Measurements from ENCODE around the gene DLGAP1.

The DLGAP1 gene

GRCh38 chr18:3631887-3632286 lies 823.2 kb downstream of the DLGAP1 start:
- TF ChIP-seq MAX (IDR thresholded peaks at IDR 0.05; ENCODE audit: low read depth, low read length), result no peak
- no peak for TF ChIP-seq POLR2A (IDR thresholded peaks at IDR 0.05; ENCODE audit: extremely low read depth, insufficient read length)
- TF ChIP-seq CTCF (IDR thresholded peaks at IDR 0.05; ENCODE audit: low read depth, low read length), result no peak
- TF ChIP-seq MYC (IDR thresholded peaks at IDR 0.05; ENCODE audit: low read depth, low read length), result no peak

GRCh38 chr18:3626929-3627458 lies 828.1 kb downstream of the DLGAP1 start:
- no peak overlapping the region for H3K4me3 ChIP-seq (ENCODE audit: low read depth, low read length)
- no peak for DNase-seq (ENCODE audit: low read depth)
- no peak for TF ChIP-seq POLR2A (IDR thresholded peaks at IDR 0.05; ENCODE audit: extremely low read depth, insufficient read length)
- no peak for TF ChIP-seq MAX (IDR thresholded peaks at IDR 0.05; ENCODE audit: low read depth, low read length)
- TF ChIP-seq CTCF (IDR thresholded peaks at IDR 0.05; ENCODE audit: low read depth, low read length), result no peak
- TF ChIP-seq MYC (IDR thresholded peaks at IDR 0.05; ENCODE audit: low read depth, low read length), result no peak

More at GRCh38 chr18:3631887-3632286, 823.2 kb downstream of the DLGAP1 start:
- DNase-seq (ENCODE audit: low read depth), result no peak
- no peak overlapping the region for H3K4me3 ChIP-seq (ENCODE audit: low read depth, low read length)

GRCh38 chr18:3625742-3626091 lies 829.4 kb downstream of the DLGAP1 start:
- TF ChIP-seq MYC (IDR thresholded peaks at IDR 0.05; ENCODE audit: low read depth, low read length), result no peak
- TF ChIP-seq CTCF (IDR thresholded peaks at IDR 0.05; ENCODE audit: low read depth, low read length), result no peak
- no peak for TF ChIP-seq POLR2A (IDR thresholded peaks at IDR 0.05; ENCODE audit: extremely low read depth, insufficient read length)
- no peak for TF ChIP-seq MAX (IDR thresholded peaks at IDR 0.05; ENCODE audit: low read depth, low read length)
- no peak for DNase-seq (ENCODE audit: low read depth)
- no peak overlapping the region for H3K4me3 ChIP-seq (ENCODE audit: low read depth, low read length)

GRCh38 chr18:3624935-3625741 lies 830.0 kb downstream of the DLGAP1 start:
- H3K4me3 ChIP-seq (ENCODE audit: low read depth, low read length), result no peak overlapping the region
- DNase-seq (ENCODE audit: low read depth), result peak; percentile 70
- TF ChIP-seq POLR2A (IDR thresholded peaks at IDR 0.05; ENCODE audit: extremely low read depth, insufficient read length) (no peak), MYC (IDR thresholded peaks at IDR 0.05; ENCODE audit: low read depth, low read length) (no peak), MAX (IDR thresholded peaks at IDR 0.05; ENCODE audit: low read depth, low read length) (no peak), CTCF (IDR thresholded peaks at IDR 0.05; ENCODE audit: low read depth, low read length) (no peak)

- no peak for DNase-seq (ENCODE audit: low read depth)
- TF ChIP-seq MAX (IDR thresholded peaks at IDR 0.05; ENCODE audit: low read depth, low read length) (no peak), POLR2A (IDR thresholded peaks at IDR 0.05; ENCODE audit: extremely low read depth, insufficient read length) (no peak), MYC (IDR thresholded peaks at IDR 0.05; ENCODE audit: low read depth, low read length) (no peak), CTCF (IDR thresholded peaks at IDR 0.05; ENCODE audit: low read depth, low read length) (no peak)
- no peak overlapping the region for H3K4me3 ChIP-seq (ENCODE audit: low read depth, low read length)
These were observed 830.6 kb downstream of the DLGAP1 start for GRCh38 chr18:3624546-3624934.

Data from NB4 (cell line).